ENCODE data around the gene ADAM12. TPM values are rescaled to one million over a fixed set of nuclear protein-coding genes. Genes with fewer than 3 reads are reported as not detected.

Gene ADAM12
- total and polyA plus RNA-seq, 9 of the 15 experiments (the other 6 are each of a cell fraction or from before 2014, with no cell fraction given): not detected

DNA sequence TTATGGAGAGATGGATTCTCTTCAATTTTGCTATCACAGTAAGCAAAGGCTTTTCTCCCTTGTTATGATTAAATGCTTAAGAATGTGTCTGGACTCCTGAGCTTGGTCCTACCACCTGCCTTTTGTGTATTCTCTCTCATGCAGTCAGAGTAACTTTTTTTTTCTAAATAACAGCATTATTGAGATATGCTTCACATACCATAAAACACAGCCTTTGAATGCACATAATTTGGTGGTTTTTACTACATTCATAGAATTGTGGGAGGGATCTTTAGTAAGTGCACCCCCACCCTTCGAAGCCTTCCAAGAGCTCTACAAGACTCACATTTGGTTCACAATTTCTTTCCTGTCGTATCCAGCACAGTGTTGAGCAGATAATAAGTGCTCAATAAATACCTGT is 175.5 kb downstream of the ADAM12 start:
- Histone ChIP-seq H3K9me1 (ENCODE audit: control insufficient read depth, insufficient read depth, low read length) (no peaks in the 10 kb centered on the region), H3K79me2 (ENCODE audit: control insufficient read depth, insufficient read depth, low read length) (no peaks in the 10 kb centered on the region), H4K20me1 (replicated peaks; ENCODE audit: control insufficient read depth, insufficient read depth, low read length) (no peaks in the 10 kb centered on the region), H3K4me1 (replicated peaks in 1 of 2; ENCODE audit: control insufficient read depth in 2 of 2, insufficient read depth in 2 of 2, low read length in 2 of 2) (no peaks in the 10 kb centered on the region; a peak in 2 of 5 replicates), H3K27ac (ENCODE audit: extremely low read depth, low read depth, low read length) (no peak overlapping the region), H3K9me3 (replicated peaks; ENCODE audit: control insufficient read depth, insufficient read depth, low read depth, low read length) (no peaks in the 10 kb centered on the region), H3K4me2 (ENCODE audit: insufficient read depth, low read length) (no peak overlapping the region), H3K9ac (ENCODE audit: insufficient read depth in 1 of 2, low read depth in 2 of 2, low read length in 2 of 2) (no peak overlapping the region), H2AFZ (ENCODE audit: low read depth, low read length) (no peak overlapping the region), H3K4me3 (no peak overlapping the region), H3K27me3 (ENCODE audit: control insufficient read depth in 2 of 2, insufficient read depth in 2 of 2, low read length in 2 of 2) (no peaks in the 10 kb centered on the region), H3K36me3 (ENCODE audit: control insufficient read depth, insufficient read depth, low read length) (no peaks in the 10 kb centered on the region)
- ChIA-PET CTCF (ENCODE audit: low intra/inter-chr PET ratio) (no interaction called here), POLR2A (no interaction called here)
- no peak for DNase-seq (ENCODE audit: extremely low read depth in 1 of 4, low spot score in 3 of 4)
- no peak for ATAC-seq
- 39% methylated on average over 2 of the region's 2 CpGs for WGBS (ENCODE audit: insufficient coverage, low coverage, missing lambda C conversion rate)
- BruUV-seq (replicated peaks): no TSS peak
- intact Hi-C loops (cut with micrococcal nuclease) (no loop called here), in situ Hi-C loops (cut with MboI) (no loop called here)
- FAIRE-seq: no peak
- TF ChIP-seq, protein P1, sequence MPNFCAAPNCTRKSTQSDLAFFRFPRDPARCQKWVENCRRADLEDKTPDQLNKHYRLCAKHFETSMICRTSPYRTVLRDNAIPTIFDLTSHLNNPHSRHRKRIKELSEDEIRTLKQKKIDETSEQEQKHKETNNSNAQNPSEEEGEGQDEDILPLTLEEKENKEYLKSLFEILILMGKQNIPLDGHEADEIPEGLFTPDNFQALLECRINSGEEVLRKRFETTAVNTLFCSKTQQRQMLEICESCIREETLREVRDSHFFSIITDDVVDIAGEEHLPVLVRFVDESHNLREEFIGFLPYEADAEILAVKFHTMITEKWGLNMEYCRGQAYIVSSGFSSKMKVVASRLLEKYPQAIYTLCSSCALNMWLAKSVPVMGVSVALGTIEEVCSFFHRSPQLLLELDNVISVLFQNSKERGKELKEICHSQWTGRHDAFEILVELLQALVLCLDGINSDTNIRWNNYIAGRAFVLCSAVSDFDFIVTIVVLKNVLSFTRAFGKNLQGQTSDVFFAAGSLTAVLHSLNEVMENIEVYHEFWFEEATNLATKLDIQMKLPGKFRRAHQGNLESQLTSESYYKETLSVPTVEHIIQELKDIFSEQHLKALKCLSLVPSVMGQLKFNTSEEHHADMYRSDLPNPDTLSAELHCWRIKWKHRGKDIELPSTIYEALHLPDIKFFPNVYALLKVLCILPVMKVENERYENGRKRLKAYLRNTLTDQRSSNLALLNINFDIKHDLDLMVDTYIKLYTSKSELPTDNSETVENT (CRISPR knock-in tag; IDR thresholded peaks at IDR 0.05): no peak
- no peak for TF ChIP-seq FOXP1 (CRISPR knock-in tag; IDR thresholded peaks at IDR 0.05)
- TF ChIP-seq CBX1 (IDR thresholded peaks at IDR 0.05; ENCODE audit: low read depth): no peak
- TF ChIP-seq, protein P2, sequence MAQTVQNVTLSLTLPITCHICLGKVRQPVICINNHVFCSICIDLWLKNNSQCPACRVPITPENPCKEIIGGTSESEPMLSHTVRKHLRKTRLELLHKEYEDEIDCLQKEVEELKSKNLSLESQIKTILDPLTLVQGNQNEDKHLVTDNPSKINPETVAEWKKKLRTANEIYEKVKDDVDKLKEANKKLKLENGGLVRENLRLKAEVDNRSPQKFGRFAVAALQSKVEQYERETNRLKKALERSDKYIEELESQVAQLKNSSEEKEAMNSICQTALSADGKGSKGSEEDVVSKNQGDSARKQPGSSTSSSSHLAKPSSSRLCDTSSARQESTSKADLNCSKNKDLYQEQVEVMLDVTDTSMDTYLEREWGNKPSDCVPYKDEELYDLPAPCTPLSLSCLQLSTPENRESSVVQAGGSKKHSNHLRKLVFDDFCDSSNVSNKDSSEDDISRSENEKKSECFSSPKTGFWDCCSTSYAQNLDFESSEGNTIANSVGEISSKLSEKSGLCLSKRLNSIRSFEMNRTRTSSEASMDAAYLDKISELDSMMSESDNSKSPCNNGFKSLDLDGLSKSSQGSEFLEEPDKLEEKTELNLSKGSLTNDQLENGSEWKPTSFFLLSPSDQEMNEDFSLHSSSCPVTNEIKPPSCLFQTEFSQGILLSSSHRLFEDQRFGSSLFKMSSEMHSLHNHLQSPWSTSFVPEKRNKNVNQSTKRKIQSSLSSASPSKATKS (CRISPR knock-in tag; IDR thresholded peaks at IDR 0.05): no peak

Measured in K562 (cell line).